NCI-H1092 (cell line): ENCODE data around the gene NGF.
"Not testable (repeated sequence)": the region's sequence is repeated elsewhere in the genome, so short reads cannot be mapped to it uniquely, and the experiment has no call there.

Source experiments
- DNase-seq: peaks from one replicate; lab custom pipeline; 2025; lab: John Stamatoyannopoulos, UW

Gene NGF

GRCh38 chr1:115337633-115338456, at the start of gene NGF:
Gene NGF, minus strand, starts transcription at chr1:115338249. Its CDS starts 51,454 bp downstream, at chr1:115286795.
- no peak for DNase-seq

GRCh38 chr1:115383455-115383854, 45.4 kb upstream of the NGF start:
- DNase-seq: not testable (repeated sequence)

GRCh38 chr1:115379943-115380342, 41.9 kb upstream of the NGF start:
- no peak for DNase-seq

GRCh38 chr1:115377411-115377810, 39.4 kb upstream of the NGF start:
- DNase-seq: no peak

- no peak for DNase-seq
These were observed 36.5 kb upstream of the NGF start for GRCh38 chr1:115374598-115374997.

- no peak for DNase-seq
These were observed 35.3 kb upstream of the NGF start for GRCh38 chr1:115373305-115373704.

- DNase-seq: no peak
These were observed 27.7 kb upstream of the NGF start for GRCh38 chr1:115365738-115366137.

- DNase-seq: no peak
These were observed 26.7 kb upstream of the NGF start for GRCh38 chr1:115364780-115365155.

GRCh38 chr1:115364046-115364779, 26.2 kb upstream of the NGF start:
- no peak for DNase-seq

GRCh38 chr1:115363171-115363570, 25.1 kb upstream of the NGF start:
- no peak for DNase-seq

- not testable (repeated sequence) for DNase-seq
These were observed 22.6 kb upstream of the NGF start for GRCh38 chr1:115360505-115361129.

- DNase-seq: not testable (repeated sequence)
These were observed 21.9 kb upstream of the NGF start for GRCh38 chr1:115359787-115360452.

- no peak for DNase-seq
These were observed 18.3 kb upstream of the NGF start for GRCh38 chr1:115356356-115356755.

GRCh38 chr1:115355069-115355468, 17.0 kb upstream of the NGF start:
- DNase-seq: no peak

GRCh38 chr1:115351143-115351542, 13.1 kb upstream of the NGF start:
- no peak for DNase-seq

GRCh38 chr1:115348636-115349035, 10.6 kb upstream of the NGF start:
- no peak for DNase-seq

- DNase-seq: no peak
These were observed 9.2 kb upstream of the NGF start for GRCh38 chr1:115347282-115347681.

- no peak for DNase-seq
These were observed 5.2 kb upstream of the NGF start for GRCh38 chr1:115343200-115343737.

GRCh38 chr1:115341948-115342347, 3.9 kb upstream of the NGF start:
- DNase-seq: no peak

GRCh38 chr1:115340879-115341278, 2.8 kb upstream of the NGF start:
- DNase-seq: no peak

- DNase-seq: no peak
These were observed 390 bp upstream of the NGF start for GRCh38 chr1:115338457-115338820.

GRCh38 chr1:115337276-115337632, 795 bp downstream of the NGF start:
- DNase-seq: no peak
